Suprapubic skin (tissue), 3 donors: Measurements from ENCODE around the gene FUT7.

Experiments used
- EP300 ChIP-seq: sonication (generic); formaldehyde crosslinking; IDR thresholded peaks from one replicate; pipeline ENCODE4 v1.6.1; 2017; ENCODE audit warnings: antibody characterized with exemption
- POLR2A ChIP-seq, 2 donors: fragments of 450-650 bp; IDR thresholded peaks; one replicate each; pipeline ENCODE4 v1.6.1; 2017; ENCODE audit warnings: antibody characterized with exemption in 2 of 2, mild to moderate bottlenecking in 2 of 2, moderate library complexity in 2 of 2
- TF ChIP-seq, protein P1 (sequence below), 2 donors: fragments of 200-600 bp in 1 of 2; fragments of 450-650 bp in 1 of 2; sonication (generic) in 1 of 2; IDR thresholded peaks; one replicate each; pipeline ENCODE4 v1.5.1; 2016 to 2019; ENCODE audit warnings: antibody characterized with exemption in 2 of 2, mild to moderate bottlenecking in 1 of 2, moderate library complexity in 1 of 2

DNA sequence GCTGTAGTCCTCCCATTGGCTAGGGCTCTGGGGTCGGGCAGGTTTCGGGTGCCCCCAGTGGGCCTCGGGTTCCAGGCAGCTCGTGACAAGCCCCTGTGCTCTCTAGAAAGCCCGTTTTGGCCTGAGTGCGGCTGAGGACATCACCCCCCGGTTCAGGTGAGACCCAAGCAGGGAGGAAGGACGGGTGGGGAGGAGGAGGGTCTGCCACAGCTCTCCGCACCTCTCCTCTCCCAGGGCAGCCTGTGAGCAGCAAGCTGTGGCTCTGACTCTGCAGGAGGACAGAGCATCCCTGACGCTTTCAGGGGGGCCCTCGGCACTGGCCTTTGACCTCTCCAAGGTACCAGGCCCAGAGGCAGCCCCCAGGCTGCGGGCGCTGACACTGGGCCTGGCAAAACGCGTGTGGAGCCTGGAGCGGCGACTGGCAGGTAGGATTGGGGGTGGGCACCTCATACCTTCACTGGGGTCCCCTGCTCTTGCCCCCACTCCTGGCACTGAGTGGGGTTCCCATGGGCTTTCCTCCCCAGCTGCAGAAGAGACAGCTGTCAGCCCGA is 39.0 kb downstream of the FUT7 start:
- TF ChIP-seq, protein P1, sequence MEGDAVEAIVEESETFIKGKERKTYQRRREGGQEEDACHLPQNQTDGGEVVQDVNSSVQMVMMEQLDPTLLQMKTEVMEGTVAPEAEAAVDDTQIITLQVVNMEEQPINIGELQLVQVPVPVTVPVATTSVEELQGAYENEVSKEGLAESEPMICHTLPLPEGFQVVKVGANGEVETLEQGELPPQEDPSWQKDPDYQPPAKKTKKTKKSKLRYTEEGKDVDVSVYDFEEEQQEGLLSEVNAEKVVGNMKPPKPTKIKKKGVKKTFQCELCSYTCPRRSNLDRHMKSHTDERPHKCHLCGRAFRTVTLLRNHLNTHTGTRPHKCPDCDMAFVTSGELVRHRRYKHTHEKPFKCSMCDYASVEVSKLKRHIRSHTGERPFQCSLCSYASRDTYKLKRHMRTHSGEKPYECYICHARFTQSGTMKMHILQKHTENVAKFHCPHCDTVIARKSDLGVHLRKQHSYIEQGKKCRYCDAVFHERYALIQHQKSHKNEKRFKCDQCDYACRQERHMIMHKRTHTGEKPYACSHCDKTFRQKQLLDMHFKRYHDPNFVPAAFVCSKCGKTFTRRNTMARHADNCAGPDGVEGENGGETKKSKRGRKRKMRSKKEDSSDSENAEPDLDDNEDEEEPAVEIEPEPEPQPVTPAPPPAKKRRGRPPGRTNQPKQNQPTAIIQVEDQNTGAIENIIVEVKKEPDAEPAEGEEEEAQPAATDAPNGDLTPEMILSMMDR (IDR thresholded peaks at IDR 0.05), result no peak
- no peak for TF ChIP-seq POLR2A (IDR thresholded peaks at IDR 0.05)
- no peak for TF ChIP-seq EP300
